ENCODE measurements around the gene MMD2. TPM values are rescaled to one million over a fixed set of nuclear protein-coding genes. Genes with fewer than 3 reads are reported as not detected.

Gene MMD2
- total RNA-seq, 1 donor from 2014 or later = not detected

- Histone ChIP-seq H3K9me3 (no peaks in the 10 kb centered on the region), H3K4me3 (no peak overlapping the region), H3K4me1 (no peaks in the 10 kb centered on the region), H3K27me3 (ENCODE audit: low read depth) (no peaks in the 10 kb centered on the region), H3K27ac (no peak overlapping the region), H3K36me3 (no peaks in the 10 kb centered on the region)
- intact Hi-C loops (cut with DNase I) = no loop called here
- DNase-seq (no peak), ATAC-seq (peak in 1 of 2 donors; percentile 25)
- no peak for TF ChIP-seq CTCF (IDR thresholded peaks at IDR 0.05)
These were observed 38.8 kb downstream of the MMD2 start for GRCh38 chr7:4919969-4920766.

GRCh38 chr7:4916113-4916512, 42.9 kb downstream of the MMD2 start:
- Histone ChIP-seq H3K4me3 (no peak overlapping the region), H3K4me1 (no peaks in the 10 kb centered on the region), H3K36me3 (no peaks in the 10 kb centered on the region), H3K27me3 (ENCODE audit: low read depth) (no peaks in the 10 kb centered on the region), H3K27ac (no peak overlapping the region), H3K9me3 (no peaks in the 10 kb centered on the region)
- no peak for DNase-seq
- TF ChIP-seq CTCF (IDR thresholded peaks at IDR 0.05) = no peak
- intact Hi-C loops (cut with DNase I) = no loop called here
- ATAC-seq = no peak

GRCh38 chr7:4911111-4911828, 47.7 kb downstream of the MMD2 start:
- Histone ChIP-seq H3K4me1 (no peaks in the 10 kb centered on the region), H3K36me3 (no peaks in the 10 kb centered on the region), H3K27me3 (ENCODE audit: low read depth) (no peaks in the 10 kb centered on the region), H3K27ac (no peak overlapping the region), H3K4me3 (no peak overlapping the region), H3K9me3 (no peaks in the 10 kb centered on the region)
- intact Hi-C loops (cut with DNase I) = no loop called here
- no peak for TF ChIP-seq CTCF (IDR thresholded peaks at IDR 0.05)
- no peak for DNase-seq
- no peak for ATAC-seq

- Histone ChIP-seq H3K4me3 (no peak overlapping the region), H3K9me3 (no peaks in the 10 kb centered on the region), H3K27ac (no peak overlapping the region), H3K36me3 (no peaks in the 10 kb centered on the region), H3K27me3 (ENCODE audit: low read depth) (no peaks in the 10 kb centered on the region), H3K4me1 (no peaks in the 10 kb centered on the region)
- DNase-seq (no peak), ATAC-seq (no peak)
- no peak for TF ChIP-seq CTCF (IDR thresholded peaks at IDR 0.05)
- intact Hi-C loops (cut with DNase I) = no loop called here
These were observed 52.3 kb downstream of the MMD2 start for GRCh38 chr7:4906682-4907081.

- ATAC-seq (no peak), DNase-seq (no peak)
- no peaks in the 10 kb centered on the region for H3K4me1 ChIP-seq
- no peak for TF ChIP-seq CTCF (IDR thresholded peaks at IDR 0.05)
- no peaks in the 10 kb centered on the region for H3K27me3 ChIP-seq (ENCODE audit: low read depth)
- H3K36me3 ChIP-seq = no peaks in the 10 kb centered on the region
- H3K27ac ChIP-seq = no peak overlapping the region
- intact Hi-C loops (cut with DNase I) = no loop called here
- no peaks in the 10 kb centered on the region for H3K9me3 ChIP-seq
- H3K4me3 ChIP-seq = no peak overlapping the region
These were observed 53.8 kb downstream of the MMD2 start for GRCh38 chr7:4905171-4905570.
